Fibroblast of lung (primary cell): ENCODE measurements around the gene KLF15. TPM values are rescaled to one million over a fixed set of nuclear protein-coding genes. Genes with fewer than 3 reads are reported as not detected.

Experiments
- DNase-seq, 2 donors: peaks; one replicate each; pipeline versions ENCODE4 v3.0.0 to v3.0.0-alpha.2; 2010; ENCODE audit warnings: low read depth in 2 of 2
- H2AFZ ChIP-seq: 2 replicates; pipeline ENCODE4 v1.5.1; 2012; ENCODE audit warnings: low read length, control low read depth, inconsistent platforms
- H3K27ac ChIP-seq: 2 replicates; pipeline ENCODE4 v1.5.1; 2011; ENCODE audit warnings: low read length, control low read depth; ENCODE audit not compliant: insufficient read depth
- H3K27me3 ChIP-seq: 2 replicates; pipeline ENCODE4 v1.5.1; 2011; ENCODE audit warnings: mild to moderate bottlenecking, low read length; ENCODE audit not compliant: control insufficient read depth, insufficient read depth
- H3K36me3 ChIP-seq: 2 replicates; pipeline ENCODE4 v1.5.1; 2011; ENCODE audit warnings: low read length; ENCODE audit not compliant: control insufficient read depth, insufficient read depth
- H3K4me1 ChIP-seq: 2 replicates; pipeline ENCODE4 v1.5.1; 2011; ENCODE audit warnings: low read length; ENCODE audit not compliant: control insufficient read depth, insufficient read depth; ENCODE audit errors: extremely low read depth
- H3K4me2 ChIP-seq: 2 replicates; pipeline ENCODE4 v1.5.1; 2011; ENCODE audit warnings: low read length, control low read depth; ENCODE audit not compliant: insufficient read depth; ENCODE audit errors: extremely low read depth
- H3K4me3 ChIP-seq, 4 experiments: fragments of 200-600 bp in 1 of 4; sonication (generic) in 1 of 4; replicated peaks in 1 of 4; 2 replicates each; pipeline ENCODE4 v1.5.1; 2011 to 2016; ENCODE audit warnings: low read length in 4 of 4, low read depth in 3 of 4, mild to moderate bottlenecking in 3 of 4, control low read depth in 2 of 4, inconsistent platforms in 1 of 4, mixed read lengths in 1 of 4; ENCODE audit not compliant: insufficient read depth in 1 of 4; ENCODE audit errors: control extremely low read depth in 1 of 4
- H3K79me2 ChIP-seq: 2 replicates; pipeline ENCODE4 v1.5.1; 2012; ENCODE audit warnings: mild to moderate bottlenecking, low read length, inconsistent platforms; ENCODE audit not compliant: control insufficient read depth, insufficient read depth
- H3K9ac ChIP-seq: 2 replicates; pipeline ENCODE4 v1.5.1; 2011; ENCODE audit warnings: mild to moderate bottlenecking, low read length, control low read depth; ENCODE audit not compliant: insufficient read depth
- H3K9me3 ChIP-seq: 2 replicates; pipeline ENCODE4 v1.5.1; 2012; ENCODE audit warnings: low read depth, low read length; ENCODE audit not compliant: control insufficient read depth, insufficient read depth
- H4K20me1 ChIP-seq: 2 replicates; pipeline ENCODE4 v1.5.1; 2011; ENCODE audit warnings: low read length; ENCODE audit not compliant: control insufficient read depth, insufficient read depth; ENCODE audit errors: extremely low read depth
- CTCF ChIP-seq, 2 donors: IDR thresholded peaks in 1 of 2; conservative IDR thresholded peaks in 1 of 2; 1 replicate in 1 of 2; 2 replicates in 1 of 2; pipeline ENCODE4 v1.5.1; 2011 to 2012; ENCODE audit warnings: low read length in 2 of 2, control low read depth in 1 of 2, inconsistent platforms in 1 of 2, low read depth in 1 of 2, mild to moderate bottlenecking in 1 of 2
- EZH2 ChIP-seq: IDR thresholded peaks from 2 replicates; pipeline ENCODE4 v1.5.1; 2012; ENCODE audit warnings: low read length, control low read depth, mild to moderate bottlenecking; ENCODE audit errors: missing control alignments
- polyA plus RNA-seq, 2 donors: library from polyadenylated mRNA; depleted of rRNA in 1 of 2; stranded (reverse) in 1 of 2; unstranded in 1 of 2; fragments of >200 nt; gene quantifications; 2 replicates each; pipeline ENCODE4 v1.2.1, GENCODE V29; 2011 to 2012; ENCODE audit warnings: missing spikeins in 1 of 2
- total RNA-seq: library from RNA; depleted of rRNA; stranded (reverse); fragments of >200 nt; gene quantifications from 2 replicates; pipeline ENCODE4 v1.2.1, GENCODE V29; 2014

The KLF15 gene
- total and polyA plus RNA-seq, 2 donors (not counting 1 experiment from before 2014, with no cell fraction given): 0.15 to 4.1 TPM

- no peak overlapping the region for H3K9ac ChIP-seq
- H3K9me3 ChIP-seq: no peaks in the 10 kb centered on the region
- H2AFZ ChIP-seq: peak overlapping the region; percentile 31
- no peaks in the 10 kb centered on the region for H3K79me2 ChIP-seq
- TF ChIP-seq CTCF (conservative IDR thresholded peaks at IDR 0.05 in 1 of 2, IDR thresholded peaks at IDR 0.05 in 1 of 2; ENCODE audit: low read depth in 1 of 2, low read length in 2 of 2) (no peak), EZH2 (no peak)
- peaks cover 2% of the 10 kb centered on the region for H3K4me1 ChIP-seq
- H3K4me3 ChIP-seq: no peak overlapping the region
- no peaks in the 10 kb centered on the region for H4K20me1 ChIP-seq
- H3K27ac ChIP-seq: peak overlapping the region; percentile 44
- H3K36me3 ChIP-seq: no peaks in the 10 kb centered on the region
- H3K4me2 ChIP-seq: peak overlapping the region; percentile 8
- no peaks in the 10 kb centered on the region for H3K27me3 ChIP-seq
- peak in 1 of 2 donors; percentile 55 for DNase-seq
These were observed 51.8 kb downstream of the KLF15 start for GRCh38 chr3:126305427-126305826.

GRCh38 chr3:126304704-126305103 lies 52.5 kb downstream of the KLF15 start:
- no peak overlapping the region for H3K4me3 ChIP-seq
- H3K27me3 ChIP-seq: no peaks in the 10 kb centered on the region
- peak in 1 of 2 donors; percentile 24 for DNase-seq
- no peak overlapping the region for H3K9ac ChIP-seq
- H2AFZ ChIP-seq: peak overlapping the region; percentile 13
- no peaks in the 10 kb centered on the region for H3K9me3 ChIP-seq
- no peak for TF ChIP-seq EZH2
- no peak for TF ChIP-seq CTCF (conservative IDR thresholded peaks at IDR 0.05 in 1 of 2, IDR thresholded peaks at IDR 0.05 in 1 of 2; ENCODE audit: low read depth in 1 of 2, low read length in 2 of 2)
- H3K36me3 ChIP-seq: no peaks in the 10 kb centered on the region
- H4K20me1 ChIP-seq: no peaks in the 10 kb centered on the region
- H3K4me1 ChIP-seq: peaks cover 2% of the 10 kb centered on the region
- peak overlapping the region; percentile 44 for H3K27ac ChIP-seq
- H3K79me2 ChIP-seq: no peaks in the 10 kb centered on the region
- H3K4me2 ChIP-seq: no peak overlapping the region

GRCh38 chr3:126304291-126304690 lies 52.9 kb downstream of the KLF15 start:
- no peak overlapping the region for H2AFZ ChIP-seq
- no peaks in the 10 kb centered on the region for H3K79me2 ChIP-seq
- no peak overlapping the region for H3K9ac ChIP-seq
- H4K20me1 ChIP-seq: no peaks in the 10 kb centered on the region
- no peak overlapping the region for H3K4me2 ChIP-seq
- no peak for TF ChIP-seq CTCF (conservative IDR thresholded peaks at IDR 0.05 in 1 of 2, IDR thresholded peaks at IDR 0.05 in 1 of 2; ENCODE audit: low read depth in 1 of 2, low read length in 2 of 2)
- TF ChIP-seq EZH2: no peak
- no peaks in the 10 kb centered on the region for H3K36me3 ChIP-seq
- no peak for DNase-seq
- H3K27me3 ChIP-seq: no peaks in the 10 kb centered on the region
- H3K4me1 ChIP-seq: peaks cover 2% of the 10 kb centered on the region
- H3K27ac ChIP-seq: no peak overlapping the region
- H3K4me3 ChIP-seq: no peak overlapping the region
- H3K9me3 ChIP-seq: no peaks in the 10 kb centered on the region
